GM12874 (cell line): ENCODE results near the gene NR3C2.

Source experiments
- TF ChIP-seq, protein P1 (sequence below): IDR thresholded peaks from 2 replicates; pipeline ENCODE4 v1.5.1; 2011; ENCODE audit warnings: low read depth, mild to moderate bottlenecking, control low read depth, low read length, moderate library complexity; ENCODE audit not compliant: insufficient read depth

The NR3C2 gene

GRCh38 chr4:148292686-148293085, 149.5 kb downstream of the NR3C2 start:
- TF ChIP-seq, protein P1, sequence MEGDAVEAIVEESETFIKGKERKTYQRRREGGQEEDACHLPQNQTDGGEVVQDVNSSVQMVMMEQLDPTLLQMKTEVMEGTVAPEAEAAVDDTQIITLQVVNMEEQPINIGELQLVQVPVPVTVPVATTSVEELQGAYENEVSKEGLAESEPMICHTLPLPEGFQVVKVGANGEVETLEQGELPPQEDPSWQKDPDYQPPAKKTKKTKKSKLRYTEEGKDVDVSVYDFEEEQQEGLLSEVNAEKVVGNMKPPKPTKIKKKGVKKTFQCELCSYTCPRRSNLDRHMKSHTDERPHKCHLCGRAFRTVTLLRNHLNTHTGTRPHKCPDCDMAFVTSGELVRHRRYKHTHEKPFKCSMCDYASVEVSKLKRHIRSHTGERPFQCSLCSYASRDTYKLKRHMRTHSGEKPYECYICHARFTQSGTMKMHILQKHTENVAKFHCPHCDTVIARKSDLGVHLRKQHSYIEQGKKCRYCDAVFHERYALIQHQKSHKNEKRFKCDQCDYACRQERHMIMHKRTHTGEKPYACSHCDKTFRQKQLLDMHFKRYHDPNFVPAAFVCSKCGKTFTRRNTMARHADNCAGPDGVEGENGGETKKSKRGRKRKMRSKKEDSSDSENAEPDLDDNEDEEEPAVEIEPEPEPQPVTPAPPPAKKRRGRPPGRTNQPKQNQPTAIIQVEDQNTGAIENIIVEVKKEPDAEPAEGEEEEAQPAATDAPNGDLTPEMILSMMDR: no peak

GRCh38 chr4:148289740-148290139, 152.5 kb downstream of the NR3C2 start:
- TF ChIP-seq, protein P1: no peak

- TF ChIP-seq, protein P1: no peak
Observed at GRCh38 chr4:148288448-148288847, 153.8 kb downstream of the NR3C2 start.

- TF ChIP-seq, protein P1: no peak
Observed at GRCh38 chr4:148287111-148287510, 155.1 kb downstream of the NR3C2 start.

GRCh38 chr4:148286012-148286411, 156.2 kb downstream of the NR3C2 start:
- TF ChIP-seq, protein P1: no peak

GRCh38 chr4:148283665-148284064, 158.5 kb downstream of the NR3C2 start:
- TF ChIP-seq, protein P1: no peak

DNA sequence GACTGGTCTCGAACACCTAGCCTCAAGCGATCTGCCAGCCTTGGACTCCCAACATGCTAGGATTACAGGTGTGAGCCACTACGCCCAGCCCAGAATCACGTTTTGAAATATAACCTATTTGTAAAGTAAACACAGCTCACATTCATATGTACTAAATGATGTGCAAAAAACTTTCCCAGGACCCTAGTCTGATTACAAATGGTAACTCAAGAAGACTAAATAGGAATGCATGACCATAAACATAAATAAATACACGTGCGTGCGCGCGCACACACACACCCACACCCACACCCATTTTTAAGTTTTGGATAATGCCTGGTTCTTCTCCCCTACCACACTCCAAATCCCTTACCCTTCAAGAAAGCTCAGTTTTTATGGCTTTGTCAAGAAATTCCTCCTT, 163.9 kb downstream of the NR3C2 start:
- TF ChIP-seq, protein P1: no peak

- TF ChIP-seq, protein P1: no peak
Observed at GRCh38 chr4:148275266-148275665, 166.9 kb downstream of the NR3C2 start.
